ENCODE data around the gene ODAD2. TPM values are rescaled to one million over a fixed set of nuclear protein-coding genes. Genes with fewer than 3 reads are reported as not detected.
"Not testable (repeated sequence)": the region's sequence is repeated elsewhere in the genome, so short reads cannot be mapped to it uniquely, and the experiment has no call there.

Gene ODAD2
- total RNA-seq, 1 donor from 2014 or later: not detected

GRCh38 chr10:27959093-27959715 lies 39.7 kb downstream of the ODAD2 start:
- no peak for DNase-seq
- Mint-ChIP-seq H3K9me3 (ENCODE audit: unreplicated experiment) (no peaks in the 10 kb centered on the region), H3K36me3 (ENCODE audit: unreplicated experiment) (no peaks in the 10 kb centered on the region), H3K4me1 (ENCODE audit: low read depth, unreplicated experiment) (no peaks in the 10 kb centered on the region), H3K27me3 (ENCODE audit: unreplicated experiment) (no peaks in the 10 kb centered on the region), H3K4me3 (ENCODE audit: unreplicated experiment) (no peak overlapping the region), H3K27ac (ENCODE audit: unreplicated experiment) (no peak overlapping the region)
- TF ChIP-seq, protein P1, sequence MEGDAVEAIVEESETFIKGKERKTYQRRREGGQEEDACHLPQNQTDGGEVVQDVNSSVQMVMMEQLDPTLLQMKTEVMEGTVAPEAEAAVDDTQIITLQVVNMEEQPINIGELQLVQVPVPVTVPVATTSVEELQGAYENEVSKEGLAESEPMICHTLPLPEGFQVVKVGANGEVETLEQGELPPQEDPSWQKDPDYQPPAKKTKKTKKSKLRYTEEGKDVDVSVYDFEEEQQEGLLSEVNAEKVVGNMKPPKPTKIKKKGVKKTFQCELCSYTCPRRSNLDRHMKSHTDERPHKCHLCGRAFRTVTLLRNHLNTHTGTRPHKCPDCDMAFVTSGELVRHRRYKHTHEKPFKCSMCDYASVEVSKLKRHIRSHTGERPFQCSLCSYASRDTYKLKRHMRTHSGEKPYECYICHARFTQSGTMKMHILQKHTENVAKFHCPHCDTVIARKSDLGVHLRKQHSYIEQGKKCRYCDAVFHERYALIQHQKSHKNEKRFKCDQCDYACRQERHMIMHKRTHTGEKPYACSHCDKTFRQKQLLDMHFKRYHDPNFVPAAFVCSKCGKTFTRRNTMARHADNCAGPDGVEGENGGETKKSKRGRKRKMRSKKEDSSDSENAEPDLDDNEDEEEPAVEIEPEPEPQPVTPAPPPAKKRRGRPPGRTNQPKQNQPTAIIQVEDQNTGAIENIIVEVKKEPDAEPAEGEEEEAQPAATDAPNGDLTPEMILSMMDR (IDR thresholded peaks at IDR 0.05; ENCODE audit: partially characterized antibody, unreplicated experiment): no peak

DNA sequence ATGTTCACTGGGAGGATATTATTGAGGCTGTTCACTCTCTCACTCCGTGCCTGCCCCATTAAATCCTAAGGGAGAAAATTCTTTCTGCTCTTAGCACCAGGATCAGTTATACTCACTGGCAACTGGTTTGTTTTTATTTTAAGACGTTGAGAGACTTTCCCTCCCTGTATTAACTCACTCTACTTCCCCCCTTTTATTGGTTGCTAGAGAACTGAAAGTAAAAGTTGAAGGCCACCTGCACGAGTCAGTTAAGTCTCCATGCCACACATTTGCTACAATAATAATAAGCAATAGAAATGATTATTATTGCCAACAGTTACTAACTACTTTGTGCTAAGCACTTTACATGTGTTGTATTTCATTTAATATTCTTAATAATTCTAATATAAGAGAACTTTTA lies 40.5 kb downstream of the ODAD2 start:
- not testable (repeated sequence) for H3K9me3 Mint-ChIP-seq (ENCODE audit: unreplicated experiment); H3K4me1 Mint-ChIP-seq (ENCODE audit: low read depth, unreplicated experiment); H3K27me3 Mint-ChIP-seq (ENCODE audit: unreplicated experiment)

GRCh38 chr10:27950242-27950564 lies 48.7 kb downstream of the ODAD2 start:
- TF ChIP-seq, protein P1 (IDR thresholded peaks at IDR 0.05; ENCODE audit: partially characterized antibody, unreplicated experiment): no peak
- Mint-ChIP-seq H3K27me3 (ENCODE audit: unreplicated experiment) (no peaks in the 10 kb centered on the region), H3K9me3 (ENCODE audit: unreplicated experiment) (no peaks in the 10 kb centered on the region), H3K4me3 (ENCODE audit: unreplicated experiment) (no peak overlapping the region), H3K4me1 (ENCODE audit: low read depth, unreplicated experiment) (no peaks in the 10 kb centered on the region), H3K36me3 (ENCODE audit: unreplicated experiment) (no peaks in the 10 kb centered on the region), H3K27ac (ENCODE audit: unreplicated experiment) (no peak overlapping the region)
- DNase-seq: no peak

More for the DNA sequence above, 40.5 kb downstream of the ODAD2 start:
- not testable (repeated sequence) for H3K27ac Mint-ChIP-seq (ENCODE audit: unreplicated experiment); DNase-seq; H3K4me3 Mint-ChIP-seq (ENCODE audit: unreplicated experiment); H3K36me3 Mint-ChIP-seq (ENCODE audit: unreplicated experiment)

GRCh38 chr10:27949528-27950241 lies 49.2 kb downstream of the ODAD2 start:
- no peak for DNase-seq
- Mint-ChIP-seq H3K27ac (ENCODE audit: unreplicated experiment) (no peak overlapping the region), H3K36me3 (ENCODE audit: unreplicated experiment) (no peaks in the 10 kb centered on the region), H3K9me3 (ENCODE audit: unreplicated experiment) (no peaks in the 10 kb centered on the region), H3K27me3 (ENCODE audit: unreplicated experiment) (no peaks in the 10 kb centered on the region), H3K4me1 (ENCODE audit: low read depth, unreplicated experiment) (no peaks in the 10 kb centered on the region), H3K4me3 (ENCODE audit: unreplicated experiment) (no peak overlapping the region)
- TF ChIP-seq, protein P1 (IDR thresholded peaks at IDR 0.05; ENCODE audit: partially characterized antibody, unreplicated experiment): no peak

DNA sequence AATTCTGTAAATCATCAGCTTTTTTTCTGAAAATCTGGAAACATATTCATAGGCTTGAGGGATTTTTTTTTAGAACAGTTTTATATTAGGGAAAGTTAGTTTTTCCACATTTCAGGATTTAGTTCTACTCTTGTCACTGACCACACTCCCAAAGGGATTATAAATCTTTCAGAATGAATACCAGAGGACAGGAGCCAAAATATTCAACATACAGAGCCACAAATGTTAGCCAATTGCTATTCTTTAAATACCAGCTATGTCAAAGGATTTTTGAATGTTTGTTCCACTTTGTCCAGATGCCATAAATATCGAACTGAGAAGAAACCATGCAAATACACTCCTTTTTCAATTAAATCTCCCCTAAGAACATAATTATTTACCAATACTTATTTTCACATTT lies 50.7 kb downstream of the ODAD2 start:
- Mint-ChIP-seq H3K4me3 (ENCODE audit: unreplicated experiment) (no peak overlapping the region), H3K27ac (ENCODE audit: unreplicated experiment) (no peak overlapping the region), H3K4me1 (ENCODE audit: low read depth, unreplicated experiment) (no peaks in the 10 kb centered on the region), H3K27me3 (ENCODE audit: unreplicated experiment) (no peaks in the 10 kb centered on the region), H3K36me3 (ENCODE audit: unreplicated experiment) (no peaks in the 10 kb centered on the region), H3K9me3 (ENCODE audit: unreplicated experiment) (no peaks in the 10 kb centered on the region)
- no peak for DNase-seq
- TF ChIP-seq, protein P1 (IDR thresholded peaks at IDR 0.05; ENCODE audit: partially characterized antibody, unreplicated experiment): no peak
